ENCODE measurements around the gene KDF1.

DNA sequence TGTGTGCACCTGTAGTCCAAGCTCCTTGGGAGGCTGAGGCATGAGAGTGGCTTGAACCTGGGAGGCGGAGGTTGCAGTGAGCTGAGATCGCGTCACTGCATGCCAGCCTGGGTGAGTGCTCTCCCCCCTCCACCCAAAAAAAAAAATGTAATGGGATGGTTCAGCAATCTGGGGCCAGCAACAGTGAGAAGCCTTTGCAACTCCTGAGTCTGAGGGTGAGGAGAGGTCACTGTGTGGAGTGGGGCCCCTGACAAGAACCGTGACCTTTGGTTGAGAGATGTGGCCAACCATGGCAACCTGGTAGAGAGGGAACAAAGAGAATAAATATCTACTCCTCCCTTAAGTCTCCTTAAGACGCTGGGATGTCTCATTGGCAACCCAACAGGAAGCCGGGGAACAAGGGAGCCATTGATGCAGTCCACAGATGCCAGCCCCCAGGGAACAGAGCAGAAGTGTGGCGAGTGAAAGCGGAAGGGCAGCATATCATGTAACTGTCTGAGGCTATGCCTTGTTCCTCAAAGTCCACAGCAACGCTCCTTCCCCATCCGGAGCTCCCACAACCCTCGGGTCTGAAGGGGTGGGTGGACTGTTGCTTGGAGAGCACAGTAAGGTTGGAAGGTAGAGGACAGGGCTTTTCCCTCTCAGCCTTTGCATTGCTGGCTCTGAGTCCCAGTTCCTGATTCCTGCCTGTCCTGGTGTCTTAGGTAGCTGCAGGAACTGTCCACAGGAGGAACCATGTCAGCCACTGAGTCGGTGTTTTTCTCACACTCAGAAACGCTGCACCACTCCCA lies 41.5 kb upstream of the KDF1 start:
- TF ChIP-seq POLR2A (IDR thresholded peaks at IDR 0.05; ENCODE audit: low read depth, low read length) = no peak
- TF ChIP-seq POLR2AphosphoS5 (IDR thresholded peaks at IDR 0.05; ENCODE audit: low read depth, low read length) = no peak
- TF ChIP-seq TAF1 (IDR thresholded peaks at IDR 0.05; ENCODE audit: borderline replicate concordance, low read depth, low read length) = no peak

All from GM12892 (cell line).